HCT116 (cell line): ENCODE measurements around the gene FGGY.
A peak's percentile ranks its signal among the peaks of the same experiment; 100 is the strongest.

ENCODE experiments used
- CTCF ChIP-seq, 3 experiments: fragments of 200-600 bp in 1 of 3; sonication (generic) in 1 of 3; IDR thresholded peaks in 2 of 3; conservative IDR thresholded peaks in 1 of 3; 2 replicates each; pipeline ENCODE4 v1.5.1; 2012 to 2017; ENCODE audit warnings: low read depth in 2 of 3, low read length in 2 of 3, antibody characterized with exemption in 1 of 3, borderline replicate concordance in 1 of 3, control low read depth in 1 of 3, mild to moderate bottlenecking in 1 of 3, mixed read lengths in 1 of 3, mixed run types in 1 of 3, moderate library complexity in 1 of 3; ENCODE audit not compliant: insufficient read depth in 1 of 3
- EZH2phosphoT487 ChIP-seq: fragments of 200-600 bp; IDR thresholded peaks from 2 replicates; pipeline ENCODE4 v1.6.1; 2018; ENCODE audit warnings: antibody characterized with exemption, borderline replicate concordance
- JUND ChIP-seq: IDR thresholded peaks from 2 replicates; pipeline ENCODE4 v1.6.1; 2012
- MAX ChIP-seq: IDR thresholded peaks from 2 replicates; pipeline ENCODE4 v1.6.1; 2012
- POLR2A ChIP-seq: IDR thresholded peaks from 2 replicates; pipeline ENCODE4 v1.7.0; 2011; ENCODE audit warnings: borderline replicate concordance; ENCODE audit not compliant: insufficient read depth, insufficient read length; ENCODE audit errors: extremely low read depth
- RAD21 ChIP-seq: IDR thresholded peaks from 2 replicates; pipeline ENCODE4 v1.6.1; 2012; ENCODE audit warnings: low read depth, mild to moderate bottlenecking
- ZBTB33 ChIP-seq: IDR thresholded peaks from 2 replicates; pipeline ENCODE4 v1.6.1; 2011; ENCODE audit warnings: mild to moderate bottlenecking, low read length, moderate library complexity; ENCODE audit not compliant: insufficient replicate concordance; ENCODE audit errors: extremely low read depth

- TF ChIP-seq POLR2A (no peak), JUND (no peak), CTCF (IDR thresholded peaks at IDR 0.05 in 2 of 3, conservative IDR thresholded peaks at IDR 0.05 in 1 of 3; ENCODE audit: borderline replicate concordance in 1 of 3, insufficient read depth in 1 of 3, low read depth in 2 of 3, low read length in 2 of 3) (no peak), MAX (no peak), RAD21 (peak; percentile 11; the same call in 1 of the 2 replicates), EZH2phosphoT487 (no peak), ZBTB33 (no peak)
Measured at GRCh38 chr1:59317780-59318179, 20.9 kb downstream of the FGGY start.
